ENCODE measurements around the gene JUND.
"Not testable (repeated sequence)": the region's sequence is repeated elsewhere in the genome, so short reads cannot be mapped to it uniquely, and the experiment has no call there.

Gene JUND

GRCh38 chr19:18281082-18282020 lies at the start of gene JUND:
Gene JUND, minus strand, starts transcription at chr19:18281622. Its CDS starts 138 bp downstream, at chr19:18281484.
- peak; percentile 91 to 94 for DNase-seq

DNA sequence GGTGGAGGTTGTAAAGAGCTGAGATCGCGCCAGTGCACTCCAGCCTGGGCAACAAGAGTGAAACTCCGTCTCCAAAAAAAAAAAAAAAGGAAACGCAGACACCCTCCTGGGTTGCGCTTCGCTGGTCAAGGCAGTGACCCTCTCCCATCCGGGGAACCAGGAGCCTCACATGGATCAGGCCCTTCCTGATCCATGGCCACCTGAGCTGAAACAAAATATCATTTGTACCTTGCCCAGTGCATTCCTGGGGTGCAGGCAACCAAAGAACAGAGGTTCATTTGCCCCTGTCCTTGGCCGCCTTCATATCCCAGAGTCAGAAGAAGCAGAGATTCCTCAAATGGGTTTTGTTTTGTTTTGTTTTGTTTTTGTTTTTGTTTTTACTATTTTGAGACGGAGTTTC lies 49.4 kb upstream of the JUND start:
- no peak for DNase-seq

DNA sequence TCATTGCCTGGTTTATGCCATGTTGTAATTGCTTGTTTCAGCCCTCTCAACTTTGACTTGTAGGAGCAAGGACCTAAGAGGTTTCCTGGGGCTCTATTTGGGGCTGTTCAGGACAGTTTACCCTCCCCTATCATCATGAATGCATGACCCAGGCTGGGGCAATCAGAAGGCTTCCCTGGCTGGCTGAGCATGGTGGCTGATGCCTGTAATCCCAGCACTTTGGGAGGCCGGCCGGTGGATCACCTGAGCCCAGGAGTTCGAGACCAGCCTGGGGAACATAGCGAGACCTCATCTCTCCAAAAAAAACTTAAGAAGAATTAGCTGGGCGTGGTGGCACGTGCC lies 47.6 kb upstream of the JUND start:
- no peak for DNase-seq

DNA sequence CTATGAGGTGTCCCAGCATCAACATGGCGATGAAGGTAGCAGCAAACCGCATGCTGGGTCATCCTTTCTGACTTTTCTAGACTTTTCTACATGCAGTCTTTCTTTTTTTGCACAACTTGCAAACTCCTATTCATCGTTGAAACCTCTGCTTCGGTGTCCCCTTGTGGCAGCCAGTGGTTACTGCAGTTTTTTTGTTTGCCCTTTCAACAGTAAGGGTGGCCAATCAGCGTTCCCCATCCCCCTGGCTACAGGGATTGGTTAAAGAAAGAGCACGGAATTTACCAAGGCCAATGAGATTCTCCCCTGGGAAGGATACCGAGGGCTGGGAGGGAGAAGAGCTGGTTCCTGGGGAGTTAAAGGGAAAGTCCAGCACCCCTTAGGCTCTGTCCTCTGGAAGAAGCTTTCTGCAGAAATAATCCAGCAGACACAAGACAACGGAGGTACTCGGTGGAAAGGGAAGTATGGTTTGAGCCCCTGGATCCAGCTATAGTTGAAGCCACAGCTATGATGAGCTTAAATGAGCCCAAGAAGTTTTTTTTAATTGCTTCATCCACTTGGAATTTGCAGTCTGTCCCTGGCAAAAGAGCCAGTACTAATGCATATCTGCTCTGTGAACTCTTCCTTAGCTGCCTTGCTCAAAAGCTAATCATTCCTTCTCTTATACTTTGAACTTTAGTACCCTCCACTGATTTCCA lies 47.1 kb upstream of the JUND start:
- DNase-seq: peak; percentile 84 to 86

DNA sequence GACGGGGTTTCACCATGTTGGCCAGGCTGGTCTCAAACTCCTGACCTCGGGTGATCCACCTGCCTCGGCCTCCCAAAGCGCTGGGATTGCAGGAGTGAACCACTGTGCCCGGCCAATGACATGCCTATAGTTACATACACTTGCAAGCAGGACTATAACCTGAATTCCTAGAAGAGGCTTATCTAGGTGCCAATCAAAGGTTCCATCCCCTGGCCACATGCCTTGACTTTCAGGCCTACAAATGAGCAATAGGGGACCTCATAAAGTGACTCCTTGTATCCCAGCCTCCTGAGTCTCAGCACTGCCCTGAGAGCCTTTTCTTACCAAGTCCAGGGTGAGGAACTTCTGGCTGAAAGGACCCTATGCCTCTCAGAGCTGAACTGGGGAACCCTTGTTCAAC lies 45.4 kb upstream of the JUND start:
- no peak for DNase-seq

DNA sequence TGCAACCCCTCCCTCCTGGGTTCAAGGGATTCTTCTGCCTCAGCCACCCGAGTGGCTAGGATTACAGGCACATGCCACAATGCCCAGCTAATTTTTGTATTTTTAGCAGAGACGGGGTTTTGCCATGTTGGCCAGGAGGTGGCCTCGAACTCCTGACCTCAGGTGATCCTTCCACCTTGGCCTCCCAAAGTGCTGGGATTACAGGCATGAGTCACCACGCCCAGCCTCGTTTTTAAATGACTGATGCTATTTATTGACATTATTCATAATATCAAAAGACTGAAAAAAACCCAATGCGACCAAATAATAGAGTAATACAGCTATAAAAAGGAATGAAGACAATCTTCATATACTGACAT lies 42.9 kb upstream of the JUND start:
- DNase-seq: not testable (repeated sequence)

DNA sequence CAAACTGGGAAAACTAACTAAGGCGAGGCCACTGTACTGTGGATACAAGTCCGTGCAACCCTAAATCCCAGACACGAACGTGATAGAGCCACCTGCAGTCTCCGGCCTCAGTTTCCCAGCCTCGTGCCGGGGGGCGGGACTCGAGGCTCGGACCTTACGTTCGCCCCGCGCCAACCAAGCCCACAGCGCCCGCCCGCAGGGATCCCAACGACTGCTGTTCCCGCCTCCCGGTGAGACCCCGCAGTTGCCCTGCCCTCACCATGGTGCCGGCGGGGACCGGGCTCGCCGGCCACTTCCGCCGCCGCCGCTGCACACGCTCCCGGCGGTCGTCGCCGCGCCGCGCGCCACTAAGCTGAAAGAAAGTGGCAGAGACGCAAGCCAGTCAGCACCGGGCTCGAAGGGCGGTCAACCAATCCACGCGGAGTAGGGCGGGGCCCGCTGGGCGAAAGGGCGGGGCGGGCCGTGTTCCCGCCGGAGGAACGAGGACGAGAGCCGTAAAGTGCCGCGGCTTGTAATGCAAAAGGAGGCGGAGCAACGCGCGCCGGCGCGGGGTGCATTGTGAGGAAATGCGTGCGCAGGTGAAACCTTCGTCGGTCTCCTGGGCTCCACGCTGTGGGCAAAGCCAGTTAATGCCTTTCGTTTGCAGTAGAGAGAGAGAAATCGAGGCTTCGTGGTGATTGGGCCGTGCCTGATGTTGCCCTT lies 41.5 kb upstream of the JUND start, which contains the start of gene LSM4:
Gene LSM4 (minus strand): TSS at position 318 of the 702 bp plus-strand sequence. CDS start 56 bp downstream, at position 262.
- peak; percentile 99 for DNase-seq

DNA sequence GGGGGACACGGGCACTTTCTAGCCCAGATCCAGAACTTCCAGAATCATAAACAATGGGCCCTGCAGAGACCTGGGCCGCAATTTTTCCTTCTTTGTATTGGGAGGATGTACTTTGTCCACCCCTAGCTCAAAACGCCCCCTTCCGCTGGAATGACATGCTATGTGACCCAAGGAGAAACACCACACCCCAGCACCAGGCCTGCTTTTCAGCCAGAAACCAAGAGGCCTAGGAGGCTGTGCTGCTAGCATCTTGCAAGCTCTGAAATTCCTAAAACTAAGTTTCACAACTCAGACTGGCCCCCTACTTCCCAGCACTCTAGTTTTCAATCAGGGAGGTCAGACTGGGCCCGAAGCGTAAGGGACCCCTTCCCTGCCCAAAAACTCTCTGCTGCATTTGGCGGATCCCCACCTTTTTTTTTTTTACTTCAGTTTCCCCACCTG lies 40.9 kb upstream of the JUND start:
- DNase-seq: no peak

GRCh38 chr19:18321734-18322102 lies 40.3 kb upstream of the JUND start:
- no peak for DNase-seq

DNA sequence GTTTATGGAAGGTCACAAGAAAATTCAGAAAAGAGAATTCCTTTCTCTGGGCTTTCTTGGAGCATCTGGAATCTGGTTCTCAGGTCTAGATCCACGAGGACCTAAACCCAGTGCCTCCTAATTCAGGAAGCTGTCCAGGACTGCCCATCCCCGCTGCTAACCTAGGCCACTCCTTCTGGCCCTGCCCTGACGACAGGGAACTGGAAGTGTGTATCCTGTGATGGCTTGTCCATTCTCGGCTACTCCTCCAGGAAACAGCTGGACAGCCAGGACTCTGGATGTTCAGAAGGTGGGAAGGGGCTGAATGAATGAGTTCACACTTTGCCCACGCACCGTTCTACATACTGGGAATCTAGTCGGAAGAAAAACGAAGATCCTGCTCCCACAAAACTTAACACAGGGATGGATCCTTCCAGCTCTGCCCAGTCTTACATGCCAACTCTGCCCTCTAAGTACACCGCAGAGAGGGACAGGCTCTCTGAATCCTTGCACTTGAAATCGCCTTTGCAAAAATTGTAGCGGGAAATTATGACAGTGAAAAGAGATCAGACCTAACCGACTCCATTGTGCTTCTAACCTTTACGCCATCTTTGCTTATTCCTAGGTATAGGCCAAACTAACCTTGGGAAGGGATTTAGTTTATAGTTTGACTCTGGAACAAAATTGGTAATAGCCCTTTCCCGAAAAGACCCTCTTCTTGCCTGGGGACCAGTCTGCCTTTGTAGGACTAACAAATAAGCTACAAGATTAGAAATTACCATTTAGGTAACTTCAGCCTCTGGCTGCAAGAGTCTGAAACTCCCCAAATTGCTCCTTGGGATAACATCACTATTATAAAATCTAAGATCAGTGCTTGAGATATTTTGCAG lies 39.7 kb upstream of the JUND start:
- DNase-seq: no peak

DNA sequence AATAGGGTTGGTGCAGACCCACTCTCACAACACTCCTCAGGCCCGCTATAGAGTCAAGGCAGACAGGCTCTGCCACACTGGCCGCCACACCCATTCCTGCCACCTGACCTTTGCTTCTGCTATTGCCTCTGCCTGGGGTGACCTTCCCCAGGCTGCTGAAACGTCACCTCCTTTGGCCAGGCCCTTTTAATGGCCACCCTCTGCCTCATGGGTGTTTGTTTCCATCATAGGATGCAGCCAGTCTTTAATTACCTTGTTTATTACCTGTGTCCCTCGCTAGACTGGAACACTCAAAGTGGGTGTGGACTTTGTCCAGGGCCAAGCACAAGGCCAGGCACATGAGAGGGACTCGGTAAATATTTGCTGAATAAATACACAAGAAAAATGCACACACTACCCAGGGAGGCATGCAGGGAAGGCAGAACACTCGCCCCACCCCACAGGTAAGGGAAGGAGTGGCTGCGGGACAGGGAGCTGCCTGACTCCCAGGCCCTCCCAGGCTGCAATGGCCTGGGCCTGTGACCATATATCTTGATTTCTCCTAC lies 38.2 kb upstream of the JUND start:
- no peak for DNase-seq

DNA sequence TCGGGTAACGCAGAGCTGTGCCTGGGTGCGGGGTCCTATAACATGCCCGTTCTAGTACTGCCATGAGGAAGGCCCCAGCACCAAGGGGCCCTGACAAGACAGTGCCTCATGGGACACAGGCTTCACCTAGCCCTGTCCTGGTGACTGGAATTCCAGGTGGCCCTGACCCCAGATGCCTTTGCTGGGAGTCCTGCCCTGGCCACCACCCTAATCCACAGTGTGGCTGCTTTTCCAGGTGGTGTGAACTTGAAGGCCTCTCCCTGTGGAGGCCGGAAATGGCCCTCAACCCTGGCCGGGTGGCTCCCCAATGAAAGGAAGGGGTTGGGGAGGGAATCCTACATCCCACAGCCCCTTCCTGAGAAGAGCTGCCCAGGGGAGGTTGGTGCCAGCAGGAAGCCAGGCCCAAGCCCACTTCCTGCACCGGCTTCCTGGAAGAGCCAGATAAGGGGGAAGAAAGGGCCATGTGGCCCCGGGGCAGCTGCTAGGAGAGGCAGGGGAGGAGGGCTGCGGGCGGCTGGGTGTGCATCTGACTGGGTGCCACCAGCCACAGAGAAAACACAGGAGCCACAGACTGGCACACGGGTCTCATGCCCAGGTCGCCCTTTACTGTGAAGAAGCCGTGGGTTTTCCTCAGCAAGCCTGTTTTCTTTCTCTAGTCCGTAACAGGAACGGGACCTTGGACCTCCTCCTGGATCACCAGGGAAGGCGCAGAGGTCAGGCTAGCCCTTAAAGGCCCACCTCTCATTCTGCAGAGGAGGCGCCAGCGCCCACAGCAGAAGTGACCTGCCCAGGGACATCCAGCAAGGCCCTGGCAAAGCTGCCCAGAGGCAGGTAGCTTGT lies 36.8 kb upstream of the JUND start:
- no peak for DNase-seq

GRCh38 chr19:18313398-18313797 lies 32.0 kb upstream of the JUND start:
- no peak for DNase-seq

GRCh38 chr19:18312092-18312534 lies 30.7 kb upstream of the JUND start:
- no peak for DNase-seq

GRCh38 chr19:18311502-18312091 lies 30.2 kb upstream of the JUND start:
- no peak for DNase-seq

DNA sequence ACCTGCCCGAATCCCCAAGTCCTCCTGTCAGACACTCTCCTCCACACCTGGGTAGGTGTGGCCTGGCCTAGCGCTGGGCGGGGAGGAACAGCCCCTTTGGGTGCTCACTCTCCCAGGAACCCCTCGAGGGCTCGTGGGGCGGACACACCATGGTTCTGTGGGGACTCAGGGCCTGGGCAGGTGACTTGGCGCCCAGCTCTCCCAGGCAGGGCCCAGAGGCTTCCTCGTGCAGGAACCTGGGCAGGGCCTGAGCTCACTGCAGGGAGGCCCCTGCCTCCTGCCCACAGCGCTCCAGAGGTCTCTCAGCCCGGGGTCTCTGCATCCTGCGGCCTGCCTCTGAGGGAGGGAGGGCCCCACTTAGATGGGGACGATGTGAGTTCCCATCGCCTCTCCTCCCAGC lies 29.5 kb upstream of the JUND start:
- DNase-seq: no peak

DNA sequence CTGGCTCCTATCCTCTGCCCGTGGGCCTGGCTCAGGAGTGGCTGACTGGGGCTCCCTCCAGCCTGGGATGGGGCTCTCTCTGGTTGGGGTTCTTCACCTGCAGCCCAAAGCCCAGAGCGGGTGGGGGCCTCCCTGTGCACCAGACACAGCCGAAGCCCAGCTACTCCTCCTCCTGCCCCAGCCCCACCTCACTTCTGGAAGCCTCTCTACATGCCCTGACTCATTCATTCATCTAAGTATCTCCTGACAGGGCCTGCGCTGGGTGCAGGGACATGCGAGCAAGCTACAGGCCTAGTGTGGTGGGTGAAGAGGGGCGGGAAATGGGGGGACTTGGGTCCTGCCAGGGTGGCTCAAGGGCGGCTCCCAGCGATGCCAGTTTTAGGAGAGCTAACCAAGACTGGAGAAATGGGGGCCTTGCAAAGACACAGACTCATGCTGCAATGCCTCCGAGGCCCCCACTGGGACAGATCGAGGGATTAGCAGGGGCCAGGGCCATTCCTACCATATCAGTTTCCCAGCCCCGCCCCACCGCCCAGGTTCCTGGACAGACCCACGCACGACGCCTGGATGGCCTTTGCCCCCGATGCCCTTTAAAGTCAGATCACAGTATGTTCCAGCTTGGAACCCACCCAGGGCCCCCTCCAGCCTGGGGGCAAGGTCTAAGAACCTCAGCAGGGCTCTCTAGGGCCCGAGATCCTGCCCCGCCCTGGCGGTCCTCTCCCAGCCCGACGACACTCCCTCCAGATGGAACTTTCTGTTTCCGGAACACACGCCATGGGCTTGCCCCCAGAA lies 28.9 kb upstream of the JUND start:
- DNase-seq: no peak

GRCh38 chr19:18309525-18310064 lies 28.2 kb upstream of the JUND start:
- DNase-seq: no peak

DNA sequence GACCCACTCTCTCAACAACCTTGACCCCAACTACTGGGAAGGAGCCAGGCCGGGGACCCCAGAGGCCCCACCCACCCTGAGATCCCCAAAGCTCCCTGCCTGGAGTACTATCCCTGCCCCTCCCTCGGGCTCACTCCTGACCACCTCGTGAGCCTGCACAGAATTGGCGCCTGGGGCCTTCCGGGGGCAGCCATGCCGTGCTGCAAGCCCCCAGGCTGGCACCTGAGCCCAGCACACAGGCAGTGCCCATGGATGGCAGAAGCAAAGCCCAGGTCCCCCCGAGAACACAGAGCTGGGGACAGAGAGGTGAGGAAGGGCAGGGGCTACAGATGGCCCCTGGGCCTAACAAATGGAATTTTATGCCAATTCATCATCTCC lies 27.5 kb upstream of the JUND start:
- DNase-seq: no peak

Measured in activated CD4-positive, alpha-beta T cell treated with anti-CD3 and anti-CD28 coated beads, Interleukin-2, amount 50 U/mL, for 4 hours (primary cell).